Measurements from ENCODE around the gene PSMG2. TPM values are rescaled to one million over a fixed set of nuclear protein-coding genes. Genes with fewer than 3 reads are reported as not detected.
"Not testable (repeated sequence)": the region's sequence is repeated elsewhere in the genome, so short reads cannot be mapped to it uniquely, and the experiment has no call there.

Gene PSMG2
- total RNA-seq, 4 donors from 2014 or later = 62.4 to 70.2 (median 69.0) TPM

- Histone ChIP-seq H3K36me3 (no peaks in the 10 kb centered on the region), H3K27me3 (no peaks in the 10 kb centered on the region), H3K9me3 (no peaks in the 10 kb centered on the region), H3K4me3 (no peak overlapping the region), H3K4me1 (no peaks in the 10 kb centered on the region), H3K27ac (no peak overlapping the region)
- DNase-seq = no peak
- TF ChIP-seq, protein P1, sequence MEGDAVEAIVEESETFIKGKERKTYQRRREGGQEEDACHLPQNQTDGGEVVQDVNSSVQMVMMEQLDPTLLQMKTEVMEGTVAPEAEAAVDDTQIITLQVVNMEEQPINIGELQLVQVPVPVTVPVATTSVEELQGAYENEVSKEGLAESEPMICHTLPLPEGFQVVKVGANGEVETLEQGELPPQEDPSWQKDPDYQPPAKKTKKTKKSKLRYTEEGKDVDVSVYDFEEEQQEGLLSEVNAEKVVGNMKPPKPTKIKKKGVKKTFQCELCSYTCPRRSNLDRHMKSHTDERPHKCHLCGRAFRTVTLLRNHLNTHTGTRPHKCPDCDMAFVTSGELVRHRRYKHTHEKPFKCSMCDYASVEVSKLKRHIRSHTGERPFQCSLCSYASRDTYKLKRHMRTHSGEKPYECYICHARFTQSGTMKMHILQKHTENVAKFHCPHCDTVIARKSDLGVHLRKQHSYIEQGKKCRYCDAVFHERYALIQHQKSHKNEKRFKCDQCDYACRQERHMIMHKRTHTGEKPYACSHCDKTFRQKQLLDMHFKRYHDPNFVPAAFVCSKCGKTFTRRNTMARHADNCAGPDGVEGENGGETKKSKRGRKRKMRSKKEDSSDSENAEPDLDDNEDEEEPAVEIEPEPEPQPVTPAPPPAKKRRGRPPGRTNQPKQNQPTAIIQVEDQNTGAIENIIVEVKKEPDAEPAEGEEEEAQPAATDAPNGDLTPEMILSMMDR (IDR thresholded peaks at IDR 0.05) = no peak
- no peak for TF ChIP-seq POLR2A (IDR thresholded peaks at IDR 0.05)
- intact Hi-C loops (cut with DNase I; ENCODE audit: low total_unique reads) = no loop called here
Measured at GRCh38 chr18:12750715-12751502, 48.1 kb downstream of the PSMG2 start.

GRCh38 chr18:12751503-12751884, 48.7 kb downstream of the PSMG2 start:
- DNase-seq = no peak
- Histone ChIP-seq H3K36me3 (no peaks in the 10 kb centered on the region), H3K9me3 (no peaks in the 10 kb centered on the region), H3K4me3 (no peak overlapping the region), H3K27ac (no peak overlapping the region), H3K27me3 (no peaks in the 10 kb centered on the region), H3K4me1 (no peaks in the 10 kb centered on the region)
- TF ChIP-seq, protein P1 (IDR thresholded peaks at IDR 0.05) = no peak
- no peak for TF ChIP-seq POLR2A (IDR thresholded peaks at IDR 0.05)
- intact Hi-C loops (cut with DNase I; ENCODE audit: low total_unique reads) = no loop called here

GRCh38 chr18:12751891-12752290, 49.0 kb downstream of the PSMG2 start:
- Histone ChIP-seq H3K27ac (no peak overlapping the region), H3K4me1 (no peaks in the 10 kb centered on the region), H3K27me3 (no peaks in the 10 kb centered on the region), H3K9me3 (no peaks in the 10 kb centered on the region), H3K36me3 (no peaks in the 10 kb centered on the region), H3K4me3 (no peak overlapping the region)
- DNase-seq = no peak
- TF ChIP-seq, protein P1 (IDR thresholded peaks at IDR 0.05) = no peak
- no peak for TF ChIP-seq POLR2A (IDR thresholded peaks at IDR 0.05)
- intact Hi-C loops (cut with DNase I; ENCODE audit: low total_unique reads) = no loop called here

DNA sequence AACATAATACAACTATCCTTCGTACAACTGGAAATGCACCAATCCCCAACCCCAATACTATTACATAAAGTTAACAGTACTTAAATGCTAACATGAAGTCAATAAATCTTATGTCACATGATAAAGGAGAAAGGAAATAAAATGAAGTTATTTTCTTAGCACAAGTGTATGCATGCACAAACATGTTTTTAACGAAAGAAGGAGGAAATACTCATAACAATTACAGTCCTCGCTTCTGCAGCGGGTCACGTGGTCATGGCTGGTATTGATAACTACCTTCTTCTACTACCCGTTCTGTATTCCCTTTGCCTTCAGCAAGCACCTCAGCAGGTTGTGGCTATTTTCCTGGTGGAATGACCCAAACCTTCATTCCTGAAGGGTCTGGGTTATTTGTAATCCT, 51.7 kb downstream of the PSMG2 start:
- H3K27ac ChIP-seq = no peak overlapping the region
- no peak for TF ChIP-seq POLR2A (IDR thresholded peaks at IDR 0.05)
- TF ChIP-seq, protein P1 (IDR thresholded peaks at IDR 0.05) = no peak
- no peak overlapping the region for H3K4me3 ChIP-seq
- no peak for DNase-seq
- intact Hi-C loops (cut with DNase I; ENCODE audit: low total_unique reads) = no loop called here
- no peaks in the 10 kb centered on the region for H3K4me1 ChIP-seq
- no peaks in the 10 kb centered on the region for H3K36me3 ChIP-seq
- no peaks in the 10 kb centered on the region for H3K27me3 ChIP-seq
- H3K9me3 ChIP-seq = no peaks in the 10 kb centered on the region

DNA sequence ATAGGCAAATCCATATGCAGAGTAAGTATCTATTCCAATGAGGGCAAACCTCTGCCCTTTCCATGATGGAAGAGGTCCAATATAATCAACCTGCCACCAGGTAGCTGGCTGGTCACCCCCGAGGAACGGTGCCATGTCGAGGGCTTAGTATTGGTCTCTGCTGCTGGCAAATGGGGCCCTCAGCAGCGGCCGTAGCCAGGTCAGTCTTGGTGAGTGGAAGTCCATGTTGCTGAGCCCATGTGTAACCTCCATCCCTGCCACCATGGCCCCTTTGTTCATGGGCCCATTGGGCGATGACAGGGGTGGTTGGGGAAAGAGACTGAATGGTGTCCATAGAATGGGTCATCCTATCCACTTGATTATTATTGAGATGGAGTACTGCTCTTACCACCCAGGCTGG, 52.8 kb downstream of the PSMG2 start:
- DNase-seq; H3K36me3 ChIP-seq; H3K4me1 ChIP-seq; intact Hi-C loops (cut with DNase I; ENCODE audit: low total_unique reads); H3K9me3 ChIP-seq; H3K27me3 ChIP-seq; H3K4me3 ChIP-seq; H3K27ac ChIP-seq: not testable (repeated sequence)

- H3K4me3 ChIP-seq, DNase-seq, H3K9me3 ChIP-seq: not testable (repeated sequence)
Measured at GRCh38 chr18:12756619-12757239, 53.9 kb downstream of the PSMG2 start.

GRCh38 chr18:12758566-12758965, 55.7 kb downstream of the PSMG2 start:
- H3K27me3 ChIP-seq; H3K27ac ChIP-seq; H3K4me1 ChIP-seq; H3K9me3 ChIP-seq; intact Hi-C loops (cut with DNase I; ENCODE audit: low total_unique reads); H3K4me3 ChIP-seq; DNase-seq; H3K36me3 ChIP-seq: not testable (repeated sequence)

More at GRCh38 chr18:12756619-12757239, 53.9 kb downstream of the PSMG2 start:
- H3K4me1 ChIP-seq; H3K36me3 ChIP-seq; H3K27ac ChIP-seq; H3K27me3 ChIP-seq; intact Hi-C loops (cut with DNase I; ENCODE audit: low total_unique reads): not testable (repeated sequence)

Measured in uterus (tissue), 4 donors.